ENCODE data around the gene DCANP1.

The DCANP1 gene

GRCh38 chr5:135480511-135480910 is 33.4 kb upstream of the DCANP1 start:
- no peak for DNase-seq (ENCODE audit: low read depth)

GRCh38 chr5:135478938-135479337 is 31.8 kb upstream of the DCANP1 start:
- no peak for DNase-seq (ENCODE audit: low read depth)

GRCh38 chr5:135477613-135478066 is 30.5 kb upstream of the DCANP1 start:
- no peak for DNase-seq (ENCODE audit: low read depth)

- no peak for DNase-seq (ENCODE audit: low read depth)
Observed at GRCh38 chr5:135476615-135477581, 29.8 kb upstream of the DCANP1 start.

GRCh38 chr5:135473956-135474670 is 27.0 kb upstream of the DCANP1 start:
- DNase-seq (ENCODE audit: low read depth), result no peak

GRCh38 chr5:135472141-135472540 is 25.0 kb upstream of the DCANP1 start:
- no peak for DNase-seq (ENCODE audit: low read depth)

GRCh38 chr5:135471726-135472125 is 24.6 kb upstream of the DCANP1 start:
- DNase-seq (ENCODE audit: low read depth), result no peak

GRCh38 chr5:135469911-135470310 is 22.8 kb upstream of the DCANP1 start:
- no peak for DNase-seq (ENCODE audit: low read depth)

- no peak for DNase-seq (ENCODE audit: low read depth)
Observed at GRCh38 chr5:135468541-135468940, 21.4 kb upstream of the DCANP1 start.

GRCh38 chr5:135467871-135468485 is 20.8 kb upstream of the DCANP1 start:
- no peak for DNase-seq (ENCODE audit: low read depth)

- no peak for DNase-seq (ENCODE audit: low read depth)
Observed at GRCh38 chr5:135467051-135467625, 20.0 kb upstream of the DCANP1 start.

- DNase-seq (ENCODE audit: low read depth), result peak; percentile 32
Observed at GRCh38 chr5:135466178-135467050, 19.3 kb upstream of the DCANP1 start.

- DNase-seq (ENCODE audit: low read depth), result no peak
Observed at GRCh38 chr5:135465391-135466122, 18.4 kb upstream of the DCANP1 start.

GRCh38 chr5:135462304-135462703 is 15.2 kb upstream of the DCANP1 start:
- DNase-seq (ENCODE audit: low read depth), result peak; percentile 7

GRCh38 chr5:135461481-135462151 is 14.5 kb upstream of the DCANP1 start:
- DNase-seq (ENCODE audit: low read depth), result no peak

- no peak for DNase-seq (ENCODE audit: low read depth)
Observed at GRCh38 chr5:135460246-135461033, 13.3 kb upstream of the DCANP1 start.

- DNase-seq (ENCODE audit: low read depth), result no peak
Observed at GRCh38 chr5:135458921-135459331, 11.8 kb upstream of the DCANP1 start.

GRCh38 chr5:135458356-135458755 is 11.2 kb upstream of the DCANP1 start:
- no peak for DNase-seq (ENCODE audit: low read depth)

GRCh38 chr5:135457424-135458071 is 10.4 kb upstream of the DCANP1 start:
- DNase-seq (ENCODE audit: low read depth), result peak; percentile 16

Data from activated T-helper 1 cell treated with Interleukin-2 at 50 U/mL for 16 hours (primary cell).